GM19372 (cell line): ENCODE data around the gene SEZ6L2.
"Not testable (repeated sequence)": the region's sequence is repeated elsewhere in the genome, so short reads cannot be mapped to it uniquely, and the experiment has no call there.

Experiments used
- ATAC-seq: cut with Tn5 transposase; IDR thresholded peaks from one replicate; pipeline ENCODE4 v1.9.1; 2021; ENCODE audit warnings: mild to moderate bottlenecking, low read depth, moderate library complexity; ENCODE audit not compliant: unreplicated experiment

Gene SEZ6L2

DNA sequence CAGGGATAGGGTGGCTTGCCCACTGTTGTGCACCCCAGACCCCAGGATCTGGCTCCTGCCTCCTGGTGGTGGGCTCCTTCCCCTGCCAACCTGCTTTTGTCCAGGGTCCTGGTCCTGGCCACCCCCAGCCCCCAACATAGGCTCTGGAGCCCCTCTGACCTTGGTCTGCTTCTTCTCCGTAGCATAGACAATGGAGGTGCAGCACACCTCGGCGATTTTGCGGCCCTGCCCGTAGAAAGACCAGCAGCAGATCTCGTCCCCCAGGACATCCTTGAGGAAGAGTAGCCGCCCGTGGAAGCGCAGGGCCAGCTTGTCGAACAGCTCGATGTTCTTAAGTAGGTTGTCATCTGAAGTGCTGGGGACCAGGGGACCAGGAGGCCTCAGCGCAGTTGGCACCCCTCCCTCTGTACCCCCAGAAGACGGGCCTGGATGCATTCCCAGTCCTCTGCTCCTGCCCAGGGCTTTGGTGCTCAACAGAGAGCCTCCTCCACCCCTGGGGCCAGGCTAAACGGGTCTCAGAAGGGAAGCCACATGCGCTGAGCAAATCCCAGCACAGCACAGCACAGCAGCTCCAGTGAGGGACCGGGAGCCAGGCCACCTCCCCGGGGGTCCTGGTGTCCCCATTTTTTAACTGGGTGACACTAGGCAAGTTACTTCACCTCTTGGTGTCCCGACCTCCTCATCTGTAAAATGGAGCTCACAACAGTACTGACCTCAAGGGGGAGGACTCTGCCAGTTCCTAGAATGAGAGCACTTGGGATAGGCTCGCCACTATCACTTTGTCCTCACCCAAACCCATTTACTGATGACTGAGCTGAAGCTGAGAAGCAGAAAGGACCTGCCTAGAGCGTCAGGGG is 11.7 kb upstream of the SEZ6L2 start:
- no peak for ATAC-seq

DNA sequence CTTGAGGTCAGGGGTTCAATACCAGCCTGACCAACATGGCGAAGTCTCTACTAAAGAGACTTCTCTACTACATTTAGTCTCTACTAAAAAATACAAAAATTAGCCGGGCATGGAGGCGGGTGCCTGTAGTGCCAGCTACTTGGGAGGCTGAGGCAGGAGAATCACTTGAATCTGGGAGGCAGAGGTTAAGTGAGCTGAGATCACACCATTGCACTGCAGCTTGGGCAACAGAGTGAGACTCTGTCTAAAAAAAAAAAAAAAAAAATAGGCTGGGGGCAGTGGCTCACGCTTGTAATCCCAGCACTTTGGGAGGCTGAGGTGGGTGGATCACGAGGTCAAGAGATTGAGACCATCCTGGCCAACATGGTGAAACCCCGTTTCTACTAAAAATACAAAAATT is 10.5 kb upstream of the SEZ6L2 start:
- ATAC-seq = not testable (repeated sequence)

- no peak for ATAC-seq
These were observed 10.0 kb upstream of the SEZ6L2 start for GRCh38 chr16:29909391-29909790.

DNA sequence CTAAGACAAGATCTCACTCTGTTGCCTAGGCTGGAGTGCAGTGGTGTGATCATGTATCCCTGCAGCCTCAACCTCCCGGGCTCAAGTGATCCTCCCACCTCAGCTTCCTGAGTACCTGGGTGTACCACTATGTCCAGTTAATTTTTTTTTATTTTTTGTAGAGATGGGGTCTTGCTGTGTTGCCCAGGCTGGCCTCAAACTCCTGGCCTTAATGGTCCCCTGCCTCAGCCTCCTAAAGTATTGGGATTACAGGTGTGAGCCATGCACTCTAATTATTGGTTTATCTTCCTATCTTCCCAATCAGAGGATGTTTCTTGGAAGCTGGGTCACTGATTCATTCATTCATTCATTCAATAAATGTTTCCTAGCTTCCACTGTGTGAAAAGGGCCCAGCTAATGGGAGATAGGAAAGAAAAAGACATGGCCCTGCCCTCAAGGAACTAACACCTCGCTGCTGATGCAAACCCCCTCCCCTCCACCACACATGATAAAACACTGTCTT is 9.4 kb upstream of the SEZ6L2 start:
- ATAC-seq = no peak

GRCh38 chr16:29907973-29908372 is 8.6 kb upstream of the SEZ6L2 start:
- ATAC-seq = no peak

GRCh38 chr16:29906520-29907244 is 7.3 kb upstream of the SEZ6L2 start:
- no peak for ATAC-seq

- no peak for ATAC-seq
These were observed 6.3 kb upstream of the SEZ6L2 start for GRCh38 chr16:29905668-29906067.

DNA sequence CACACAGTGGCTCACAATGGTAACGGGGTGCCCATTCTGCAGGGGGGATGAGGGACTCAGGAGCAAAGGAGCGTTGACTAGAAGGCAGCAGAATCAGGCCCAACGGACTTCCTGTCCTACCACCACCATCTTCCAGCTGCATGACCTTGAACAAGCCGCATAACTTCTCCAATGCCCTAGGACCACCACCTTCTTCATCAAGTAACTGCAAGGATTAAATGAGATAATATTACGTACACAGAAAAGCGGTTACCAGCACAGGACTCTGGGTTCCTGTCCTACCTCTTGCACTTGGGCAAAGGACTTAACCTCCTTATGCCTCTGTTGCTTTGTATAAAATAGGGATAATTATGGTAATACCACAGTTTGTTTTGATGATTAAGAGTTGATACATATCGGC is 5.6 kb upstream of the SEZ6L2 start:
- ATAC-seq = no peak

GRCh38 chr16:29903590-29903989 is 4.2 kb upstream of the SEZ6L2 start:
- no peak for ATAC-seq

GRCh38 chr16:29901607-29901945 is 2.2 kb upstream of the SEZ6L2 start:
- ATAC-seq = no peak

DNA sequence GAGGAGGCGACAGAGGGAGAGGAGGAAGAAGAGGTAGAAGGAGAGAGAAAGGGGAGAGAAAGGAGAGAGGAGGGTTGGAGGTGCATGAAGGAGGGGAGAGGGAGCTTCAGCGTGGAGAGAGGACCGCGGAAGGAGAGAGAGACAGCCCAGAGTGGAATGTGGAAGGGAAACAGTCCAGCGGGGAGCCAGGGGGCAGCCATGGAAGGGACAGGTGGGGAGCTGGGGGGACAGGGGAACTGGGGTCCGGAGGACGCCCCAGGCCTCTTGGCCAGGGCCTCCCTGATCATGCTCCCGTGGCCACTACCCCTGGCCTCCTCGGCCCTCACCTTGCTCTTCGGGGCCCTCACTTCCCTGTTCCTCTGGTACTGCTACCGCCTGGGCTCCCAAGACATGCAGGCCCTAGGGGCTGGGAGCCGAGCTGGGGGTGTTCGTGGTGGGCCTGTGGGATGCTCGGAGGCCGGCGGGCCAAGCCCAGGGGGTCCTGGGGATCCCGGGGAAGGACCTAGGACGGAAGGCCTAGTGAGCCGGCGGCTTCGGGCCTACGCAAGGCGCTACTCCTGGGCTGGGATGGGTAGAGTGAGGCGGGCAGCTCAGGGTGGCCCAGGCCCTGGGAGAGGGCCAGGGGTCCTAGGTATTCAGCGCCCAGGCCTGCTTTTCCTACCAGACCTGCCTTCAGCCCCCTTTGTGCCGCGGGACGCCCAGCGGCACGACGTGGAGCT is 1.7 kb upstream of the SEZ6L2 start:
- no peak for ATAC-seq

GRCh38 chr16:29900102-29900887 is 945 bp upstream of the SEZ6L2 start, which contains the start of gene ASPHD1:
TSS of gene ASPHD1 (plus strand) at chr16:29900488. CDS start at chr16:29900972, 484 bp downstream.
- peak; percentile 59 for ATAC-seq

- no peak for ATAC-seq
These were observed 390 bp downstream of the SEZ6L2 start for GRCh38 chr16:29898804-29899515.

DNA sequence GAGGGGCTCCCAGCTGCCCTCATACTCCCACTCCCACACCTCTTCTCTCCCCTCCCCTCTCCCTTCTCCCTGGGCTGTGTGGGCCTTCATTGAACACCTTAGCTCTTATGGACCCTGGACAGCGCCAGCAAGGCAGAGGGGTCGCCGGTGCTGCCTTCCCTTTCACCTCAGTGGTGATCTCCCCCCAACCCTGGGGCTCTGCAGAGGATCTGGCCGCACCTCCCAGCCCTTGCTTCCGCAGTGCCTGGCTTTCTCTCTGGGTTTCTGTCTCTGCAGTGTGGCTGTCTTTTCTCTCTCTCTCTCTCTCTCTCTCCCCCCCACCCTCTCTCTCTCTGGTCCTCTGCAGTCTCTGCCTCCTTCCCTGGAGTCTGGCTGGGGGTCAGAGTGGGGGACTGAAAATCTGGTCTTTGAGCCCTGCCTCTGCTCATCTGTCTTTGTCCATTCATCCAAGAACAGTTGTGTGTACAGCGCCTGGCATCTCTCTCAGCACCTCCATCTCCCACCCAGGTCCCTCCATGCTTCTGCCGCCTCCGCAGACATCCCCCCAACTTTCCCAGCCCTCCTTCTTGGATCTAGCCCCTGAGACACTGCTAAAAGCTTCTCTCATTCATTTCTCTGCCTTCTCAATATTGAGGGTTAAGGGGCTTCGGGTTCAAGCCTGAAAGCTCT is 1.1 kb downstream of the SEZ6L2 start:
- ATAC-seq = no peak

GRCh38 chr16:29897333-29897732 is 2.0 kb downstream of the SEZ6L2 start:
- ATAC-seq = no peak

- ATAC-seq = no peak
These were observed 2.5 kb downstream of the SEZ6L2 start for GRCh38 chr16:29896841-29897240.

DNA sequence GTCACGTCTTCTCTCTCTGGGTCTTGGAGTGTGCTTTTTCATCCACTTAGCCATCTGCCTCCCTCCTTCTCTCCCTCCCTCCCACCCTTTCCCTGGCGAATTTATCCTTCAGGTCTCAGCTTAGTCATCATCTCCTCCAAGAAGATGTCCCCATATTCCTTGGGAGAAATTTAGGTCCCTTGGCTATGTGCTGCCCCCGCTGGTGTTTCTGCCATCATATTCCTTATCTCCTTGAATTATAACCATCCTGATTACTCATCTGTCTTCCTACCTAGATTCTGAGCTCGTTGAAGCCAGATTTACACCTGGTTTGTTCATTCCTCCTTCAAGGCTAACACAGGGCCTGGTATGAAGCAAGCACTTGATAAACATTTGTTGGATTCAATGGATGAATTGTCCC is 5.0 kb downstream of the SEZ6L2 start:
- ATAC-seq = no peak

DNA sequence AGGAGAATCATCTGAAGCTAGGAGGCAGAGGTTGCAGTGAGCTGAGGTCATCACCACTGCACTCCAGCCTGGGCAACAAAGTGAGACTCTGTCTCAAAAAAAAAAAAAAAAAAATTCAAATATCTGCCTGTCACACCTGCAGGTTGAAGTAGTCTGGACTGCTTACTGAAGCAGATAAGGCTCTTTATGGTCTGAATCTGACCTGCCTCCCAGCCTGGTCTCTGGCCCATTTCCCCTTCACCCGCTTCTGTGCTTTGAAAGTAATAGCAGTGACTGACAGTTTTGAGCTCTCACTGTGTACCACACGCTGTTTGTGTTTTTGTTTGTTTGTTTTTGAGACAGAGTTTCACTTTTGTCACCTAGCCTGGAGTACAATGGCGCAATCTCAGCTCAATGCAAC is 5.8 kb downstream of the SEZ6L2 start:
- no peak for ATAC-seq

DNA sequence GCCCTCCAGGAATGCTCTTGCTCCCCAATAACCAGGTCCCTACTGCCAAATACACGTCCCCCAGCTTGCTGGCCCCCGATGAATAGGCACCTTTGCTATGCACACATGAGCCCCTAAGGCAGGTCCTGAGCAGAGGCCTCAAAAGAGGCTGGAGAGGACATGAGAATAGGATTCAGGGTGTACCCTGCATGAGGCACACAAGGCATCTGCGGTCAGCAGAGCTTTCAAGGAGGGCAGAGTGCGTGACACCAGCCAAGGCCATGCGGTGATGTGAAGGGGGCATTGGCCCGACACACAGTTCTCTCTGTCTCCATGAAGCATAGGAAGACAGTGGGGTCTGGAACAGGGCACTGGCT is 6.9 kb downstream of the SEZ6L2 start:
- no peak for ATAC-seq
